ENCODE measurements around the gene PRUNE2.

- TF ChIP-seq POLR2A (IDR thresholded peaks at IDR 0.05): no peak
- no peak for TF ChIP-seq CTCF (IDR thresholded peaks at IDR 0.05)
Observed at GRCh38 chr9:76882686-76883085, 23.2 kb downstream of the PRUNE2 start.

Measured in Peyer's patch (tissue), 4 donors.